Mesothelial cell of epicardium (in vitro differentiated cells): ENCODE measurements around the gene CZIB. TPM values are rescaled to one million over a fixed set of nuclear protein-coding genes. Genes with fewer than 3 reads are reported as not detected.

Experiments
- DNase-seq, 2 experiments: peaks; one replicate each; pipeline ENCODE4 v3.0.0; 2021; ENCODE audit warnings: low spot score in 2 of 2; ENCODE audit not compliant: unreplicated experiment in 2 of 2
- H3K27ac Mint-ChIP-seq: 2 replicates; pipeline ENCODE4 v1.8.0; 2021; ENCODE audit warnings: mixed read lengths
- H3K27me3 Mint-ChIP-seq: 2 replicates; pipeline ENCODE4 v1.8.0; 2021; ENCODE audit warnings: low read depth, mixed read lengths
- H3K36me3 Mint-ChIP-seq: 2 replicates; pipeline ENCODE4 v1.8.0; 2021; ENCODE audit warnings: mixed read lengths
- H3K4me1 Mint-ChIP-seq: 2 replicates; pipeline ENCODE4 v1.8.0; 2021; ENCODE audit warnings: mixed read lengths
- H3K4me3 Mint-ChIP-seq: 2 replicates; pipeline ENCODE4 v1.8.0; 2021; ENCODE audit warnings: mild to moderate bottlenecking, moderate library complexity, mixed read lengths
- H3K9me3 Mint-ChIP-seq: 2 replicates; pipeline ENCODE4 v1.8.0; 2021; ENCODE audit warnings: mixed read lengths
- total RNA-seq: library from RNA; stranded (reverse); gene quantifications from 3 replicates; pipeline ENCODE4 v1.2.1, GENCODE V29; 2021
- TF ChIP-seq, protein P1 (sequence below): fragments of 200-600 bp; sonication (generic); IDR thresholded peaks from one replicate; pipeline ENCODE4 v1.5.0; 2021; ENCODE audit warnings: antibody characterized with exemption; ENCODE audit not compliant: unreplicated experiment

Gene CZIB
- total RNA-seq, 1 donor from 2014 or later, result 61.0 TPM

DNA sequence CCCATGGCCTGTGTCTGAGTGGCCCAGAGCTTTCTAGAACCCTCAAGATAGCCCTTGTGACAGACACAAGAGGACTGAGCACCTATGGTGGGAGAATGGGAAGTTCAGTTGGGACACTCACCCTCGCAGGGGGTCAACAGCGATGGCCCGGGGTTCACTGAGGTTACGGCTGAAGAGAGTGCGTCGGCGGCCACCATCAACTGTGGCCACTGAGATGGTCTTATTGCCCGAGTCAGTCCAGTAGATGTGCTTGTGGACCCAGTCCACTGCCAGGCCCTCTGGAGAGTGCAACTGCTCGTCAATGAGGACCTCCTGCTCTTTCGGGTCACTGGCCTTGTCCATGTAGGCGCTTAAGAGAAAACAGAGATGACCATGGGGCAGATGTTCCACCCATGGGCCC is 43.6 kb upstream of the CZIB start:
- H3K36me3 Mint-ChIP-seq, result no peaks in the 10 kb centered on the region
- H3K9me3 Mint-ChIP-seq, result no peaks in the 10 kb centered on the region
- no peak overlapping the region for H3K27ac Mint-ChIP-seq
- no peaks in the 10 kb centered on the region for H3K27me3 Mint-ChIP-seq
- no peak for DNase-seq
- H3K4me1 Mint-ChIP-seq, result no peaks in the 10 kb centered on the region
- TF ChIP-seq, protein P1, sequence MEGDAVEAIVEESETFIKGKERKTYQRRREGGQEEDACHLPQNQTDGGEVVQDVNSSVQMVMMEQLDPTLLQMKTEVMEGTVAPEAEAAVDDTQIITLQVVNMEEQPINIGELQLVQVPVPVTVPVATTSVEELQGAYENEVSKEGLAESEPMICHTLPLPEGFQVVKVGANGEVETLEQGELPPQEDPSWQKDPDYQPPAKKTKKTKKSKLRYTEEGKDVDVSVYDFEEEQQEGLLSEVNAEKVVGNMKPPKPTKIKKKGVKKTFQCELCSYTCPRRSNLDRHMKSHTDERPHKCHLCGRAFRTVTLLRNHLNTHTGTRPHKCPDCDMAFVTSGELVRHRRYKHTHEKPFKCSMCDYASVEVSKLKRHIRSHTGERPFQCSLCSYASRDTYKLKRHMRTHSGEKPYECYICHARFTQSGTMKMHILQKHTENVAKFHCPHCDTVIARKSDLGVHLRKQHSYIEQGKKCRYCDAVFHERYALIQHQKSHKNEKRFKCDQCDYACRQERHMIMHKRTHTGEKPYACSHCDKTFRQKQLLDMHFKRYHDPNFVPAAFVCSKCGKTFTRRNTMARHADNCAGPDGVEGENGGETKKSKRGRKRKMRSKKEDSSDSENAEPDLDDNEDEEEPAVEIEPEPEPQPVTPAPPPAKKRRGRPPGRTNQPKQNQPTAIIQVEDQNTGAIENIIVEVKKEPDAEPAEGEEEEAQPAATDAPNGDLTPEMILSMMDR, result no peak
- no peak overlapping the region for H3K4me3 Mint-ChIP-seq

DNA sequence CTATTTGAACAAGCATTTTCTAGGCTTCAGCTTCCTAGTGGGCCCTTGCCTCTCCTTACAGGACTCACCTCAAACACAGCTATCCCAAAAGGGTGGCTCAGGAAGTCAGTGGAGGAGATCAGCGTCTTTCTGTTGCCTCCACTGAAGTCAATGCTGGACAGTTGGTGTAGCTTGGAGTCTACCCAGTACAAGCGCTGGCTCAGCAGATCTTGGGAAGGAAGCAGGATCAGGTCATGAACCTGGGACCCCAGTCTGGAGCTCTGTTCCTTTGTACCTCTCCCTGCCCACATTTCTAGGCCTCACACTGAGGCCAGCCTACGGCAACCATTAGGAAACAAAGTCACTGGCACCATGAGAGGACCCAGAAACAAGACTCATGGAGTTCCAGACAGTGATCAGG is 41.6 kb upstream of the CZIB start:
- no peaks in the 10 kb centered on the region for H3K9me3 Mint-ChIP-seq
- no peaks in the 10 kb centered on the region for H3K27me3 Mint-ChIP-seq
- H3K36me3 Mint-ChIP-seq, result no peaks in the 10 kb centered on the region

DNA sequence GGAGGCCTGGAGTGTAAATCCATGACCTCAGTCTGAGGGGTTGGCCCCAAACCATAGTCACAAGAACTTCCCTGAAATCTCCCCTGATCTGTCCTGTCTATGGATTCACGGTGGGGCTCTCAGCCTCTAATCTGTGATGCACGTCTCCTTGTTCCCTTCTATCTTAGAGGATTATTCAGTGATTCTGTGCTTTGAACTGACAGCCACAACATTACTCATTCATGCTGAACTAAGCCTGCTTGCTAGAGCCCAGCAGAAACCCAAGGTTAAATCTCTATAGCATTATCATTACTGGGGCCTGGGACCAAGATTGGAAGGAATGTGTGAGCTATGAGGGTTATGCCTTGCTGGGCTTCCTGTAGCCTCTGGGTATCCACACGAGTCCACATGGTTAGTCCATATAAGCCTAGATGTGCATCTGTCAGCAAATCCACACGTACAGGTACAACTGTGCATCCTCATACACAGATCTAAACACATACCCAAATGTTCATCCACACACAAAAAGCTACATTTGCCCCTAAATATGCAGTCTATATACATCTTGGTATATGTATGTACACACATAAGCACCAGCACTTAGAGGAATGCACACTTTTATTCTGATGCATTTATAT is 40.3 kb upstream of the CZIB start:
- Mint-ChIP-seq H3K4me3 (no peak overlapping the region), H3K4me1 (no peaks in the 10 kb centered on the region), H3K9me3 (no peaks in the 10 kb centered on the region), H3K27me3 (no peaks in the 10 kb centered on the region), H3K27ac (no peak overlapping the region), H3K36me3 (no peaks in the 10 kb centered on the region)
- TF ChIP-seq, protein P1, result no peak
- DNase-seq, result no peak

More for the DNA sequence above, 41.6 kb upstream of the CZIB start:
- TF ChIP-seq, protein P1, result no peak
- Mint-ChIP-seq H3K4me1 (no peaks in the 10 kb centered on the region), H3K4me3 (no peak overlapping the region), H3K27ac (no peak overlapping the region)
- DNase-seq, result no peak

DNA sequence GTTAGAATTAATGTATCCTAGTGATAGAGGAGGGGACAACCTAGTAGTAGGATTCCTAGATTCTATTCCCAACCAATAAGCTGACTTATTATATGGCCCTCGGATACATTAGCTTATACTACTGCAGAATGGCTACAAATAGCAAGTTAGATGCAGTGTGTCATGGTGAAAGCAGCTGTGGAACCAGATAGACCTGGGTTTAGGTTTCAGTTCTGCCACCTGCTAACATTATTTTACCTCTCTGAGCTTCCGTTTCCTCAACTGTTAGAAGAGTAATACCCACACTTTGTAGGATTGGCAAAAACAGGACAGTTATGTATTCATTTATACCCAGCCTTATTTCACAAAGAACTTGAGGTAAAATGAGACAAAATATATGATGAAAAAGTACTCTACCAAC is 39.5 kb upstream of the CZIB start:
- no peak overlapping the region for H3K27ac Mint-ChIP-seq
- TF ChIP-seq, protein P1, result no peak
- DNase-seq, result no peak
- H3K27me3 Mint-ChIP-seq, result no peaks in the 10 kb centered on the region
- H3K36me3 Mint-ChIP-seq, result no peaks in the 10 kb centered on the region
- no peak overlapping the region for H3K4me3 Mint-ChIP-seq
- no peaks in the 10 kb centered on the region for H3K9me3 Mint-ChIP-seq
- no peaks in the 10 kb centered on the region for H3K4me1 Mint-ChIP-seq

DNA sequence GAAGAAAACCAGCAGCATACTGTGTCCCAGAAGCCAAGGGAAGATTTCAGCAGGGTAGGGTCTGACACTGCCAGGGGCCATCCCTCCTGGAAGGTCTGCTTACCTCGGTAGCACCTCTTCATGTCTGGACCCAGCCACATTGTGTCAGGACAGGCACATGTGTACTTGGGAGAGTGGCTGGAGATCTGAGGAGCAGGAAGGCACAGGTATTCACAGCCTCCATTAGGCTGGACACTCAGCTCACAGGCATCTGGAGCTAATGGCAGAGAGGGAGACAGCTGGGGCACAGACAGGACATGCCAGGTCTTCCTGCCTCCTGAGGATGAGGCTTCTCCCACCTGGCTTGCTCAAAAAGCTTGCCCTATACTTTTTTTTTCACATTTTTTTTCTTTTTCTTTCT is 37.8 kb upstream of the CZIB start:
- H3K27ac Mint-ChIP-seq, result no peak overlapping the region

More for the DNA sequence above, 37.8 kb upstream of the CZIB start:
- TF ChIP-seq, protein P1, result no peak
- Mint-ChIP-seq H3K27me3 (no peaks in the 10 kb centered on the region), H3K9me3 (no peaks in the 10 kb centered on the region), H3K4me1 (no peaks in the 10 kb centered on the region), H3K4me3 (no peak overlapping the region), H3K36me3 (no peaks in the 10 kb centered on the region)
- DNase-seq, result no peak
